DOHH2 (cell line): ENCODE data around the gene FXYD3.

ENCODE experiments used
- H3F3A ChIP-seq: fragments of 200-600 bp; sonication (generic), shearing (Covaris generic); 2 replicates; pipeline ENCODE4 v1.6.0; 2016; ENCODE audit warnings: antibody characterized with exemption, mild to moderate bottlenecking; ENCODE audit not compliant: control insufficient read depth, insufficient read depth
- H3K27ac ChIP-seq: fragments of 200-600 bp; sonication (generic); 2 replicates; pipeline ENCODE4 v1.5.1; 2014; ENCODE audit warnings: low read depth, mild to moderate bottlenecking, low read length, moderate library complexity
- H3K27me3 ChIP-seq: fragments of 200-600 bp; sonication (generic); 2 replicates; pipeline ENCODE4 v1.6.1; 2014; ENCODE audit warnings: mild to moderate bottlenecking, low read length, mixed read lengths; ENCODE audit not compliant: control insufficient read depth
- H3K36me3 ChIP-seq: fragments of 200-600 bp; sonication (generic); 2 replicates; pipeline ENCODE4 v1.6.1; 2014; ENCODE audit warnings: mild to moderate bottlenecking, low read length, moderate library complexity, mixed read lengths; ENCODE audit not compliant: control insufficient read depth
- H3K4me1 ChIP-seq: fragments of 200-600 bp; sonication (generic); 2 replicates; pipeline ENCODE4 v1.6.1; 2014; ENCODE audit warnings: mild to moderate bottlenecking, low read length, mixed read lengths; ENCODE audit not compliant: control insufficient read depth
- H3K4me2 ChIP-seq: fragments of 200-600 bp; sonication (generic); 2 replicates; pipeline ENCODE4 v1.6.0; 2014; ENCODE audit warnings: mild to moderate bottlenecking, low read length, moderate library complexity
- H3K4me3 ChIP-seq: fragments of 200-600 bp; sonication (generic); 2 replicates; pipeline ENCODE4 v1.5.1; 2014; ENCODE audit warnings: mild to moderate bottlenecking, low read length, mixed read lengths
- H3K79me2 ChIP-seq: fragments of 200-600 bp; sonication (generic); 2 replicates; pipeline ENCODE4 v1.6.1; 2014; ENCODE audit warnings: mild to moderate bottlenecking, low read length, mixed read lengths; ENCODE audit not compliant: control insufficient read depth
- H3K9me2 ChIP-seq: fragments of 200-600 bp; sonication (generic); replicated peaks from 2 replicates; pipeline ENCODE4 v1.6.1; 2014; ENCODE audit warnings: mild to moderate bottlenecking, low read length, mixed read lengths; ENCODE audit not compliant: control insufficient read depth
- H3K9me3 ChIP-seq: fragments of 200-600 bp; sonication (generic); 2 replicates; pipeline ENCODE4 v1.6.1; 2014; ENCODE audit warnings: antibody characterized with exemption, low read length, mixed read lengths; ENCODE audit not compliant: control insufficient read depth, insufficient read depth
- H4K20me1 ChIP-seq: fragments of 200-600 bp; sonication (generic); 2 replicates; pipeline ENCODE4 v1.6.0; 2014; ENCODE audit warnings: low read depth, mild to moderate bottlenecking, antibody characterized with exemption, low read length, moderate library complexity; ENCODE audit not compliant: control insufficient read depth, insufficient read depth
- EZH2phosphoT487 ChIP-seq: fragments of 200-600 bp; sonication (generic); IDR thresholded peaks from 2 replicates; pipeline ENCODE4 v1.6.1; 2017; ENCODE audit warnings: borderline replicate concordance, mild to moderate bottlenecking, antibody characterized with exemption, low read length, moderate library complexity, mixed read lengths
- TF ChIP-seq, protein P1 (sequence below): fragments of 200-600 bp; sonication (generic); IDR thresholded peaks from one replicate; pipeline ENCODE4 v1.5.1; 2014; ENCODE audit warnings: antibody characterized with exemption, mild to moderate bottlenecking, low read depth, low read length; ENCODE audit not compliant: poor library complexity, severe bottlenecking

FXYD3 gene

GRCh38 chr19:35119091-35119490, 3.5 kb downstream of the FXYD3 start:
- Histone ChIP-seq H4K20me1 (no peaks in the 10 kb centered on the region; the same call in 1 of the 2 replicates), H3K79me2 (no peaks in the 10 kb centered on the region), H3K27ac (no peak overlapping the region), H3K27me3 (peaks cover 4% of the 10 kb centered on the region), H3K9me3 (no peaks in the 10 kb centered on the region), H3K4me3 (no peak overlapping the region), H3K9me2 (no peaks in the 10 kb centered on the region), H3K4me1 (peaks cover 13% of the 10 kb centered on the region), H3K4me2 (no peak overlapping the region), H3F3A (no peaks in the 10 kb centered on the region), H3K36me3 (no peaks in the 10 kb centered on the region)
- no peak for TF ChIP-seq EZH2phosphoT487
- TF ChIP-seq, protein P1, sequence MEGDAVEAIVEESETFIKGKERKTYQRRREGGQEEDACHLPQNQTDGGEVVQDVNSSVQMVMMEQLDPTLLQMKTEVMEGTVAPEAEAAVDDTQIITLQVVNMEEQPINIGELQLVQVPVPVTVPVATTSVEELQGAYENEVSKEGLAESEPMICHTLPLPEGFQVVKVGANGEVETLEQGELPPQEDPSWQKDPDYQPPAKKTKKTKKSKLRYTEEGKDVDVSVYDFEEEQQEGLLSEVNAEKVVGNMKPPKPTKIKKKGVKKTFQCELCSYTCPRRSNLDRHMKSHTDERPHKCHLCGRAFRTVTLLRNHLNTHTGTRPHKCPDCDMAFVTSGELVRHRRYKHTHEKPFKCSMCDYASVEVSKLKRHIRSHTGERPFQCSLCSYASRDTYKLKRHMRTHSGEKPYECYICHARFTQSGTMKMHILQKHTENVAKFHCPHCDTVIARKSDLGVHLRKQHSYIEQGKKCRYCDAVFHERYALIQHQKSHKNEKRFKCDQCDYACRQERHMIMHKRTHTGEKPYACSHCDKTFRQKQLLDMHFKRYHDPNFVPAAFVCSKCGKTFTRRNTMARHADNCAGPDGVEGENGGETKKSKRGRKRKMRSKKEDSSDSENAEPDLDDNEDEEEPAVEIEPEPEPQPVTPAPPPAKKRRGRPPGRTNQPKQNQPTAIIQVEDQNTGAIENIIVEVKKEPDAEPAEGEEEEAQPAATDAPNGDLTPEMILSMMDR: no peak

GRCh38 chr19:35119578-35120155, 4.0 kb downstream of the FXYD3 start:
- peaks cover 15% of the 10 kb centered on the region for H3K4me1 ChIP-seq
- H3K9me2 ChIP-seq: no peaks in the 10 kb centered on the region
- no peaks in the 10 kb centered on the region for H3F3A ChIP-seq
- no peaks in the 10 kb centered on the region; the same call in 1 of the 2 replicates for H4K20me1 ChIP-seq
- H3K79me2 ChIP-seq: no peaks in the 10 kb centered on the region
- no peaks in the 10 kb centered on the region for H3K36me3 ChIP-seq
- H3K4me3 ChIP-seq: no peak overlapping the region
- H3K4me2 ChIP-seq: no peak overlapping the region
- no peaks in the 10 kb centered on the region for H3K9me3 ChIP-seq
- peaks cover 7% of the 10 kb centered on the region for H3K27me3 ChIP-seq
- no peak overlapping the region for H3K27ac ChIP-seq
- TF ChIP-seq EZH2phosphoT487: no peak
- TF ChIP-seq, protein P1: no peak

DNA sequence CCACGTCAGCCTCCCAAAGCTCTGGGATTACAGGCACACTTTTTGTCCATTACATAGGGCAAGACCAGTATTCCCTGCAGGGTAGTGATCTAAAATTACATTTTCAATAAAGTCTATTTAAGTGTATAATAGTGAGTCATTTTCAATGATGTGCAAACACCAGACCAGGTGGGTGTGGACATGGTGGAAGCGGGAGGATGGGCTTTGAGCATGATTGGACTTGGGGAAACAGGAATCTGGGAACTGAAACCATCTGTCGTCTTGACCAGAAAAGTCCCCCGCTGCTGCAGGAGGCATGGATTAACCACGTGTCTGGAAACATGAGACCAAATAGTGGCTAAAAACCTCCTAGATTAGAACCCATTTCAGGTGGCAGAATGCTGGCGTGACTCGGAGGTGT, 4.9 kb downstream of the FXYD3 start:
- H4K20me1 ChIP-seq: no peaks in the 10 kb centered on the region; the same call in 1 of the 2 replicates
- H3K27me3 ChIP-seq: peaks cover 7% of the 10 kb centered on the region
- H3K4me1 ChIP-seq: peaks cover 16% of the 10 kb centered on the region
- H3K9me2 ChIP-seq: no peaks in the 10 kb centered on the region
- H3K4me2 ChIP-seq: no peak overlapping the region
- no peaks in the 10 kb centered on the region for H3K9me3 ChIP-seq
- no peaks in the 10 kb centered on the region for H3K36me3 ChIP-seq
- no peaks in the 10 kb centered on the region for H3K79me2 ChIP-seq
- H3K4me3 ChIP-seq: no peak overlapping the region
- TF ChIP-seq, protein P1: no peak
- TF ChIP-seq EZH2phosphoT487: no peak
- H3K27ac ChIP-seq: no peak overlapping the region
- H3F3A ChIP-seq: no peaks in the 10 kb centered on the region
